NCI-H446 treated with DMSO at 0.1 percent for 48 hours (cell line): Measurements from ENCODE around the gene SUGT1.
"Not testable (repeated sequence)": the region's sequence is repeated elsewhere in the genome, so short reads cannot be mapped to it uniquely, and the experiment has no call there.

Experiments used
- DNase-seq: peaks from one replicate; lab custom pipeline; 2025; lab: John Stamatoyannopoulos, UW

The SUGT1 gene

DNA sequence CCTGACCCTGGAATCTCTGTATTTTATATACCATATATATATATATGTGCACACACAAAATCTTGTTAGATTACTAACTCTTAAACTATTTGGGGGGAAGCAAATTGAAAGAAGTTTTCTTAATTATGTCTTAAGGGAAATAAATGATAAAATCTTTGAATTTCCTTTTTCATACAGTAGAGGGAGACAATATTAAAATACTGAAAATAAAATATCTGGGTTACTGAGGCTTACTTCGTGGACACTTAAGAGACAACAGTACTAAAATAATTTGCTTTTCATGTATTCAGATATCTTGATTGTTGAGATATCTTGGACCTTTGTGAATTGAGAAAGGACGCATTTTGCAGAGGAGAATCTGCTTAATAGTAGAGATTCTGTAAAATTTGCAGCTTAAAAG is 17.0 kb downstream of the SUGT1 start:
- DNase-seq: no peak

DNA sequence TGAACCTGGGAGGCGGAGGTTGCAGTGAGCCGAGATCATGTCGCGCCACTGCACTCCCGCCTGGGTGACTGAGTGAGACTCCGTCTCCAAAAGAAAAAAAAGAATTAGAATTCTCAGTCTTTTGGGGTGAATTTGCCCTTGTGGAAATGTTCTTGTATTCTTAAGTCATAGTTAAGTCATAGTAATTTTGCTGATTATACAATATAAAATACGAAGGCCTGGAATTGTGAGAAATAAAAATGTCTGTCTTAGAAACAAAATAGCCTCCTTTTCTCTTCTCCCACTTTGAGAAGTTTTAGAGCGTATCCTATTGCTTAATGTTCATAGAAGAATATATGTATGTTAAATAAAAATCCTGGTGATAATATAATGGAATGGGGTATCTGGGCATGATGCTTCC is 18.1 kb downstream of the SUGT1 start:
- no peak for DNase-seq

DNA sequence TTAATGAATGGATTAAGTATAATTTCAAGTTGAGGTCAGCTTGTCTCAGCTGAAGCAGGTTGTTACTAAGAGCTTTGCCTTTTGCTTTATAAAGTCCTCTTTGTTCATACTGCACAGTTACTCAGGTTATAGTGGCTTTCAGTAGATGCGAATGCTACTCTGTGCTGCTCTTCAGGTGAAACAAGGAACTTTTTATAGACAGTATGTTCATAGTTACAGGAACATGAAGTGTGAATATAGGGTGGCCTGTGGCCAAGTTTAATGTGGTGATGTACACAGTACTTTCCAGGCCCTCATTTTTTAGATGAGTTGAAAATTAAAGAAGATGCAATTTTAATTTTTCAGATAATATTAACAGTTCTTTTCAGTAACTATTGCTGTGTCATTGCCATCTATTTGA is 20.8 kb downstream of the SUGT1 start:
- no peak for DNase-seq

DNA sequence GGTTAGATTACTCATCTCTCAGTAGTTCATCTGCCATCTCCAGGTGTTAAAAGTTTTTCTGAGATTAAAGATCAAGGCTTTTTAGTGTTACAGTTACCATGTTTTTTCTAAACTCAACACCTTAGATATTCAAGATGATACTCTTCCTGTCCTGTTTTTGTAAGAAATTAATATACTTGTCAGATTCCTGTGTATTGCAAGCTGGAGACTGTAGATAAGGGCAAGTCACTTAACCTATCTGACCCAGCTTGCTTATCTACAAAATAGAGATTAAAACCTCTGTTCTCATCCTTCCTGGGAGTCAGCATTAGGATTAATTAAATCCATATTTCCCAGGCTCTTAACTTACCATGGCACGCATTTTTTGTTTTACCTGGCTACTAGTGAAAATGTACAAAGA is 25.2 kb downstream of the SUGT1 start:
- DNase-seq: no peak

DNA sequence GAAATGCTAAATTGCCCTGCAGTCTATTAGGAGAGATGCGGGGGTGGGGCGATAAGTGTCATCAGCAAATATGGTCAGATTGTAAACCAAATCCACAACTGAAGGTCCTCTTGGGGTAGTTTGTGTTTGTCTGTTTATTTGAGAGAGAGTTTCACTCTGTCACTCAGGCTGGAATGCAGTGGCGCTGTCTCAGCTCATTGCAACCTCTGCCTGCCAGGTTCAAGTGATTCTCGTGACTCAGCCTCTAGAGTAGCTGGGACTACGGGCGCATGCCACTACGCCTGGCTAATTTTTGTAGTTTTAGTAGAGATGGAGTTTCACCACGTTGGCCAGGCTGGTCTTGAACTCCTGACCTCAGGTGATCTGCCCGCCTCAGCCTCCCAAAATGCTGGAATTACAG is 33.2 kb downstream of the SUGT1 start:
- not testable (repeated sequence) for DNase-seq

DNA sequence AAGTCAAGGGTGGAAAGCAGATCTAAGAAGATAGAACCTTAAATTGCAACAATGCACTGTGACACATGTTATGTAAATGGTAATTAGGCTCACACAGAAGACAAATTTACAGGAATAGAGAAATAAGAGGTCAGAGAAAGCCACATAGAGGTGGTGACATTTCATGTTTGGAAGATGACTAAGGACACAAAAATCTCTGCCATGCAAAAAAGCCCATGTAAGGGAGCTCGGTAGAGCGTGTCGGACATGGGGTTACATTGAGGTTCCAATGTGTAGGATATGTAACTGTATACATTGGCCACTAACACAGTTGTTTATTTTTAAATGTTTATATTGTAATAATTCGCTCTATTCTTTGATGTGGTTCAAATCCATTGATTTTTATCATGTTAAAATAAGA is 33.7 kb downstream of the SUGT1 start:
- no peak for DNase-seq

DNA sequence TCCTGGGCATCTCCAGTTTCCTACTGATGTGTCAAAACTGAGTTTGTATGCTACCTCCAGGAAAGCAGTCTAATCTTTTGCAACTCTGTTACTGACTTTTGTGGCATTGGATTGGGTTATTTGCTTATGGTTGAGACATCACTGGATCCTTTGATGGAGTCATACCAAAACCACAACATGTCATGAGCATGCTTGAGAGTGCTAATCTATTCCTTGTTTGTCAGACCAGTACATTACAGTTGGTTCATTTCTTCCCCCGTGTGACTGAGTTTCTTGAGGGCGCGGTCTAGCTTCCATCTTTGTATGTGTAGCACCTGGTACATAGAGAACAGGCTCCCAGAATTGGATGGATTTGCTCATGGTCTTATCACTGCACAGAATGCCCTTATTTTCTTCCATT is 43.2 kb downstream of the SUGT1 start:
- no peak for DNase-seq

DNA sequence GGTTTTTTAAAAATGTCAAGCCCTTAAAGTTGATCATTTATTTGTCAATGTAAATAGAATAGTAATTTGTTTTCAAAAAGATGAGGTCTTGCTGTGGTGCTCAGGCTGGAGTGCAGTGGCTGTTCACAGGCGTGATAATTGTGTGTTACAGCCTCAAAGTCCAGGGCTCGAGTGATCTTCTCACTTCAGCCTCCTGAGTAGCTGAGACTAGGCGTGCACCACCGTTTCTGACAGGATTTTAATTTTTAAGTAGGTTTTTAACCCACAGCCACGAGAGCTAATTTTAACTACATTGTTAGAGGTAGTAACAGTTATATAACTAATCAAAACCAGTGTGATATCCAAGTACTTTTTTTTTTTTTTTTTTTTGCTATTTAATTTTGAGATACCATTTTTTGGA is 43.9 kb downstream of the SUGT1 start:
- DNase-seq: no peak

DNA sequence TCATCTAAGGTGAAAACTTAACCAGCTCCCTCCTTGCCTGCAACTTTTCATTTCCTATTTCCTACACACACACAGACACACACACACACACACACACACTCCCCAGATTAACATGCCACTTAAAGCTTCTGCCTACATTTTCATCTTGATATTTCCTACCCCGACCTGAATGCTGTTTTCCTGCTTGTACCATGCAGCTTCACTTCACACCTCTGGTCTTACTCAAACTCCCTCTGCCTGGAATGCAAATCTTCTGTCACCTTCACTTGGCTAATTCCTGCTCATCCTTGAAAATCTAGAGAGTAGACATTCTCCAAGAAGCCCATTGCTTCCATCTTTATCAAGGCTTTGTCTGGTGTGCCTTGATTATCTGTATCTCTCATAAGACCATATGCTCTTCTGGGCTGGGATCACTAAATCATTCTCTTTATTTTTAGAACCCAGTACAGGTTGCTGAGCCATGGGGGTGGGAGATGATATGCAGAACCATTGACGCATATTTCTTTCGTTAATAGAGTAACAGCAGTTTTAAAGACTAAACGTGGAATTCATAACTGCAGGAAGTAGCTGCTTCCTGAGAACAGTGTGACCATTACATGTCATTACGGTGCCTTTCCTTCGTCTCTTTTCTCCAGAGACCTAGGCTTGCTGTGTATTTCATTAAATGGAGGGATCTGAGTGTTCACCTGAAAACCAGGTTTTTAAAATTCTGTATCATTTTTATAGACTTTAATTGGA is 49.3 kb downstream of the SUGT1 start:
- no peak for DNase-seq

DNA sequence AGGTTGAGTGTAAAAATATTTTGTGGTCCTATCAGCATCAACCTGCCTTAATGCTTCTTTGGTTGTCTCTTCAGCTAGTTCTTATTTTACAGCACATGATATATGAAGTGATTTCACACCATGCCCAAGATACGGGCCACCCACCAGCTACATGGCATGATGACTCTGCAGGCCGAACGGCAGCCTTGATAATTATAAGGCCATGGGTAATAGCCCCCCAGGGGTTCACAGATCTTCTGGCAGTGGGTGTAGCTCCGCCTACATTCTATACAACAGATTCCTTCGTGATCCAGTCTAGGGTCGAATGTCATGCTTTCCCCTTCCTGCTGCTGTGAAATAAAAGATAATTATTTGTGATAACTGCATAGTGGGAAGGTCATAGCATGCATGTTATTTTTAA is 50.8 kb downstream of the SUGT1 start:
- no peak for DNase-seq

DNA sequence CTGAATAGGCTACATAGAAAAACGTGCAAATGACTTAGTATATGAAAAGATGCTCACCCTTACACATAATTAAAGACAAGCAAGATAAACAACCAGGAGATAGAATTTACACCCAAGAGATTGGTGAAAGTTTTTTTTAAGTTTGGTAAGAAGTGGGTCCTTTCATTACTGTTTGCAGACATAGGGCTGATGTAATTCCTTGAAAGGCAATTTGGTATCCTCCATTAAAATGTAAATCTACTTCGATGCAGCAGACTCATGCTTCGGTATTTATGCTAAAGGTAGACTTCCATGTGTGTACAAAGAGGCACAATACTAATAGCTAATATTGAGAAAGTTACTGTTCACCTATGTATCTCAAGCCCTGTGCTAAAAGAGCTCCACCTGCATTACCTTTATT is 53.4 kb downstream of the SUGT1 start:
- DNase-seq: no peak

DNA sequence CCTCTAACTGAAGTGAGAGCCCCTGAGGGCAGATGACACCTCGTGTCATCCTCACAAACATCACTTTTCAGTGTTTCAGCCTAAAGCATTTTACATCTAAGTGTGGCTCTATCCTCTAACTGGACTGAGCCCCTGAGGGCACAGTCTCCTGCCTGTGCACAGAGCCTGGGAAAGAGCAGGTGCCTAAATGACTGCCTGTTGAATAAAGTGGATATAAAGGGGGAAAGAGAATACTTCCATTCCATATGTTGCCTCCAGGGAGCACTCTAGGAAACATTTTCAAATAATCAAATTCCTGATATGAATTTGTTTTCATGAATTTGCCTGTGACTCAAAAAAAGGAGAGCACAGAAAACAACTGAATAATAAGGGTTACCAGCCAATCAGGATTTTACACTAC is 54.7 kb downstream of the SUGT1 start:
- no peak for DNase-seq

DNA sequence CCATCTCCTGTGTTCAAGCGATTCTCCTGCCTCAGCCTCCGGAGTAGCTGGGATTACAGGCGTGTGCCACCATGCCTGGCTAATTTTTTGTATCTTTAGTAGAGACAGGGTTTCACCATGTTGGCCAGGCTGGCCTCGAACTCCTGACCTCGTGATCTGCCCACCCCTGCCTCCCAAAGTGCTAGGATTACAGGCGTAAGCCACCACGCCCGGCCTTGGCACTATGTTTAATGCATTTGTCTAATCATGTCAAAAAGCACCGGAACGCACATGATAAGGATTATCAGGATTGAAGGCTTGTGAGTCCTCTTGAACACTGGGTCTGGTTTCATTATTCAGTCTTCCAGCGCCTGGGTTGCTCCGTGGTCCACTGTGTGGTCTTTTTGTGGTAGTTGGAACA is 55.6 kb downstream of the SUGT1 start:
- not testable (repeated sequence) for DNase-seq

DNA sequence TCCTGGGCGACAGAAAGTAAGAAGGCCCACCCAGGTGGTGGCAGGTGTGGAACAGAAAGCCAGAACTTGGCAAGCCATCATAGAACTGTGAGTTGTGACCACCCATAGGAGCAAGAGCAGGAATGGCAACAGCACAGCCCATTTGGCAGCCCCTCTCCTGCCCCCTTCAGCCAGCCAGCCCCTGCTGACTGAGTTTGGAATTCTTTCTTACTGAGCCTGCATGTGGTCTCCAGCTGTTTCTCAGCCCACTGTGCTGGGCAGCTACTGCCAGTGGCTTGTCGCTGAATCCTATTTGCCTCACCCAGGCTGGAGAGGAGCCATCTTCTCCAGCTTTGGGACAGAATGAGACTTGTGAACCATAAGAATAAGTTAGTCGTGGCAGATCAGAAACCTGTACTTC is 58.6 kb downstream of the SUGT1 start:
- DNase-seq: no peak

DNA sequence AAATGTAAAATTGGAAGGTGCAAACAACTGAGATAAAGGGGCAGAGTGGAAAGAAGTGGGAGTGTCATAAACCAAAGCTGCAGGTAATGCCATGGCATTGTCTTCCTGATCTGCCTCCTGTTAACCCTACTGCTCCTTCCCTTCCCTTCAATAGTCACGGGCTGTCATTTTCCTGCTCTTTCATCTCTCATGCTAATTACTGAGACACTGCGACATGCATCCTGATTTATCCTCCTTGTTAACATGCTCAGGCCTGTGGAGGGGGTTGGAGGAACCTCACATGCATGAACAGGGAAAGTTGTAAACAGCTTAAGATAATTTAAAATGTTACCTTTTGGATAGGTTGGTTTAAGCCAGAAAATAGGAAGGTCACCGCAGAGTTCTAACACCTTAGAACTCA is 59.7 kb downstream of the SUGT1 start:
- DNase-seq: no peak

DNA sequence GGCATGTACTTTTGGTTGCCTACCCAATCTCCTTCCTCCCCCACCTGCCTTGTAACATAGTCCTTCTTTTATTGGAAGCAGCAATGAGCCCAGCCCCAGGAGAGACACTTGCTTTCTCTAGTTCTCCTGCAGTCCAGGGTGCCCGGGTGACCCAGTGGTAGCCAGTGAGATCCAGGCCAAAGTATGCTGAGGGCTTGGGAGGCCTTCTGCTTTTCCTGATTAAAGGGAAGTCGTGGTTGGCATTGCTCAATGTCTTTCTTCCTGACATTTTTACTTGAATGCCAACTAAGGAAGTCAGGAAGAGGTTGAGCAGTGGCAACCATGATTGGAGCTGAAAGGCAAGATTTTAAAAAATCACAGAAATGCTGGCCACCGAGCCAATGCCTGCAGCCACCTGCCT is 61.3 kb downstream of the SUGT1 start:
- DNase-seq: no peak

DNA sequence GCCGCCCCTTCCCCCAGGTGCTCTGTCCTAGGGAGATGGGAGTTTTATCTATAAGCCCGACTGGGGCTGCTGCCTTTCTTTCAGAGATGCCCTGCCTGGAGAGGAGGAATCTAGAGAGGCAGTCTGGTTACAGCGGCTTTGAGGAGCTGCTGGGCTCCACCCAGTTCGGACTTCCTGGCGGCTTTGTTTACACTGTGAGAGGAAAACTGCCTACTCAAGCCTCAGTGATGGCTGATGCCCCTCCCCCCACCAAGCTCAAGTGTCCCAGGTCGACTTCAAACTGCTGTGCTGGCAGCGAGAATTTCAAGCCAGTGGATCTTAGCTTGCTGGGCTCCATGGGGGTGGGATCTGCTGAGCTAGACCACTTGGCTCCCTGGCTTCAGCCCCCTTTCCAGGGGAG is 68.3 kb downstream of the SUGT1 start:
- not testable (repeated sequence) for DNase-seq

DNA sequence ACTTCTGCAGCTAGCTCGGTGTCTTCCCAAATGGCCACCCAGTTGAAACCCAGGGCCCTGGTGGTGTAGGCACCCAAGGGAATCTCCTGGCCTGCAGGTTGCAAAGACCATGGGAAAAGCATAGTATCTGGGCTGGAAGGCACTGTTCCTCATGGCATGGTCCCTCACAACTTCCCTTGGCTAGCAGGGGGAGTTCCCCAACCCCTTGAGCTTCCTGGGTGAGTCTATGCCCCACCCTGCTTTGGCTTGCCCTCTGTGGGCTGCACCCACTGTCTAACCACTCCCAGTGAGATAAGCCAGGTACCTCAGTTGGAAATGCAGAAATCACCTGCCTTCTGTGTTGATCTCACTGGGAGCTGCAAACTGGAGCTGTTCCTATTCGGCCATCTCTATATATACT is 68.7 kb downstream of the SUGT1 start:
- DNase-seq: not testable (repeated sequence)

DNA sequence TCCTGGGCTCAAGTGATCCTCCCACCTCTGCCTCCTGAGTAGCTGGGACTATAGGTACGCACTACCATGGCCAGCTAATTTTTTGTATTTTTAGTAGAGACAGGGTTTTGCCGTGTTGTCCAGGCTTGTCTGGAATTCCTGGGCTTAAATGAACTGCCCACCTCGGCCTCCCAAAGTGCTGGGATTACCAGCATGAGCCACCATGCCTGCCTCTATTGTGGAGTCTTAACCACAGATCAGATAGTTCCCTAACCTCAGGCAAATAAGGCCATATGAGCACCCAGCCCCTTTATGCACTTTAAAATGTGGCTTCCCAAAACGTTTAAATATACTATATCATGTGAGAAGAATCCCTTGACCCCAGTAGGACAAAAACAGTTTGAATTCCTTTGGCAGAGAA is 70.5 kb downstream of the SUGT1 start:
- no peak for DNase-seq

DNA sequence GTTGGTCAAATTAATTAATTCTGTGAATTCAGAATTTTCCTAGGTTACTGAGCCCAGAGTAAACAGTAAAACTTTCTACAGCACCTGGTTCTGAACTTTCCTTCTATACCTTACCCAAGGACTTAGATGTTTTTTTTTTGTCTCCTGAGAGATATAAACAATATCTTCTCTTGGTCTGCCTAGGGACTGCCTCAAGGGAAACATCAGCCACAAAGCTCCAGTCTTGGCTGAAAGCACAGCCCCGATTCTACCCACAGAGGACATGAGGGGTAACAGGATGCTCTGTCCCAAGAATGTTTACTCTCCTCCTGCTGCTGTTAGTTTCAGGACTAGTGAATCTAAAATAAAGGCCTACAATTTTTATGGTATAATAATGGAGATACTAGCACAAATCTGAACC is 72.7 kb downstream of the SUGT1 start:
- DNase-seq: no peak

DNA sequence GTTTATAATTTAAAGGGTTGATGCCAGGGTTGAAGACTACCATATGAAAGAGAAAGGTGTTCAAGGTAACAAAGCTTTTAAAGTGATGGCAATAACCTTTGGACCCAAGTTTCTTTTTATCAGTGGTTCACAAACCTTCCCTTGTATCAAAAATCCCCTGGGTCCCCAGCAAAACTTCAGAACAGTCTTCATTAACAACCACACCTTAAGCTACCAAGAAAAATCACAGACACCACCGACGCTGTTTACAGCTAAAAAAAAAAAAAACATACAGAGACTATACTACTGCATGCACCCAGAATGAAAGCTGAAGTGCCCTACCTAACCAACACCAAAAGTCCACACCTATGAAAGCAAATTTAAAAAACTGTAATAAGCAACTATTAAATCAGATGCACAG is 73.6 kb downstream of the SUGT1 start:
- no peak for DNase-seq

DNA sequence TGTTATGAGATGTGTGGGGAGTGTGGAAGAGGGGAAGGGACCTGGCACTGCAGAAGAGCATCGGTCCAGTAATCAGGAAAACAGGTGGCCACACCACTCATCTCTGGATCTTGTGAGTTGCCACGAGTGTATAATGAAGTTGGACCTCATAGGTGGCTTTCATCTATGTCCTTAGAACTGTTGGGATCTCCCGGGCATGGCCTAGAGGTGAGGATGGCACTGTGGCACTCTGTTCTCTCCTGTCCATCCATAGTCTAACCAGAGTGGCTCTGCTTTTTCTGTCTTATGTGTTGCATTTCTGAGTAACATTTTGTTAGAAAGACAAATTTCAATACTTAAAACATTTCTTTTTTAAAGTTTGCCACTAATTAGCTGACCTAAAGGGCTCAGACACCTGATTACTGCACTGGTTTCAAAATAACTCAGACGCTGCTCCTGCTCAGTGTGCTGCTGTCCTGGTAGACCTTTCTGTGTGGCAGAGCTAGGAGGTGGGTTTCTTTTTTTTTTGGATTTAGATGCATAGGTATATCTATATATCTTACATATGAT is 81.5 kb downstream of the SUGT1 start:
- DNase-seq: no peak

DNA sequence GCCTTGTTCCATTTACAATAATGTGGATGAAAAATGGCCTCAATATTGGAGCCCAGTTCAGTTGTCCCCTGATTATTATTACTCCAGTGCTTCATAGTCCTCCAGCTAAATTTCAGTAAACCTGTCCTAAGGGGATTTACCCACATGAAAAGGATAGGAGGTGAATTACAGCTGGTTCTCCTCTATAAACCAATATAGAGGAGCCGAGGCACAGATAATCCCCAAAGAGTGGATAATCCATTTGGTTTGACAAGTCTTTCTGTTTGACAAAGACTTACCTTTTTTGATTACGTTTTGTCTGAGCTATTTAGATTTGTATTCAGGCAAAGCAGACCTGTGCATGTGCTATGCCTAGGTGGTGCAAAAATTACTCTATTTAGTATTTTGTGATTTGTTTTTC is 84.3 kb downstream of the SUGT1 start:
- no peak for DNase-seq

DNA sequence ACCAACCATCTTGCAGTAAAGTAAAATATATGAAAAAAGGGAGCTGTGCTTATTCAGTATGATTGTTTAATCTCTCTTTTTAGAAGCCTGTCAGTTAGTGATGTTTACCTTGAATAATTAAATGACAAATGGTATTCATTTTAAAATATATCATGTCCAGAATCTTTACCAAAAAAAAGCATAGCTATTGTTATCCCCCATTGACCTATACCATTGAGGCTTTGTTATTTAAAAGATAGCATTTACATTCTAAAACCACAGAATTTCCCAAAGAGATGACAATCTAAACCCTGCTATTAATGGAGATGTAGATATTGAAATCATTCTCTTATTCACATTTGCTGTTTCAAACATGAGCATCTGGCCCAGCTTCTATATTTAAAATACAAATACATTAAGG is 84.8 kb downstream of the SUGT1 start:
- DNase-seq: no peak
